ENCODE data around the gene RUBCN.

DNA sequence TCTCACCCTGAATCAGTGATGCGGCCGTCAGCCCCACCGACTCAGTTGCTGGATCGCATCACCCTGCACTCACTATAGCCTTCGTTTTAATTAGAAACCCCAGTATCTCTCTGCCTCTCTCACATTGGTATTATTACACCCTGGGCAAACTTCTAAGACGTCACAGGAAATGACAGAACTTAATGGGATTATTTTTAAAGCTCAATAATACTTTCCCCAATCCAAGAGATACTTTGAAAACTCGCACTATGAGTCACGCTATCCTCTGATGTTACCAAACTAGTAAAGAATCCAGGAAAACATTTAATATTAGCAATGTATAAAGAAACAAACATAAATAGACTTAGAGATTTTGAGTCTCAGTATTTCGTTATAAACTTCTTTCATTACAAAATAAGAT, 36.6 kb downstream of the RUBCN start:
- TF ChIP-seq CTCF (IDR thresholded peaks at IDR 0.05) = no peak
- no peak for TF ChIP-seq POLR2AphosphoS5 (IDR thresholded peaks at IDR 0.05; ENCODE audit: low read depth, low read length)
- TF ChIP-seq, protein P1, sequence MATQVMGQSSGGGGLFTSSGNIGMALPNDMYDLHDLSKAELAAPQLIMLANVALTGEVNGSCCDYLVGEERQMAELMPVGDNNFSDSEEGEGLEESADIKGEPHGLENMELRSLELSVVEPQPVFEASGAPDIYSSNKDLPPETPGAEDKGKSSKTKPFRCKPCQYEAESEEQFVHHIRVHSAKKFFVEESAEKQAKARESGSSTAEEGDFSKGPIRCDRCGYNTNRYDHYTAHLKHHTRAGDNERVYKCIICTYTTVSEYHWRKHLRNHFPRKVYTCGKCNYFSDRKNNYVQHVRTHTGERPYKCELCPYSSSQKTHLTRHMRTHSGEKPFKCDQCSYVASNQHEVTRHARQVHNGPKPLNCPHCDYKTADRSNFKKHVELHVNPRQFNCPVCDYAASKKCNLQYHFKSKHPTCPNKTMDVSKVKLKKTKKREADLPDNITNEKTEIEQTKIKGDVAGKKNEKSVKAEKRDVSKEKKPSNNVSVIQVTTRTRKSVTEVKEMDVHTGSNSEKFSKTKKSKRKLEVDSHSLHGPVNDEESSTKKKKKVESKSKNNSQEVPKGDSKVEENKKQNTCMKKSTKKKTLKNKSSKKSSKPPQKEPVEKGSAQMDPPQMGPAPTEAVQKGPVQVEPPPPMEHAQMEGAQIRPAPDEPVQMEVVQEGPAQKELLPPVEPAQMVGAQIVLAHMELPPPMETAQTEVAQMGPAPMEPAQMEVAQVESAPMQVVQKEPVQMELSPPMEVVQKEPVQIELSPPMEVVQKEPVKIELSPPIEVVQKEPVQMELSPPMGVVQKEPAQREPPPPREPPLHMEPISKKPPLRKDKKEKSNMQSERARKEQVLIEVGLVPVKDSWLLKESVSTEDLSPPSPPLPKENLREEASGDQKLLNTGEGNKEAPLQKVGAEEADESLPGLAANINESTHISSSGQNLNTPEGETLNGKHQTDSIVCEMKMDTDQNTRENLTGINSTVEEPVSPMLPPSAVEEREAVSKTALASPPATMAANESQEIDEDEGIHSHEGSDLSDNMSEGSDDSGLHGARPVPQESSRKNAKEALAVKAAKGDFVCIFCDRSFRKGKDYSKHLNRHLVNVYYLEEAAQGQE (IDR thresholded peaks at IDR 0.05; ENCODE audit: insufficient read depth in 1 of 2, low read depth in 2 of 2, low read length in 1 of 2) = no peak
- no peak for TF ChIP-seq TCF7L2 (IDR thresholded peaks at IDR 0.05; ENCODE audit: low read depth, low read length)

All from Panc1 (cell line).